Cardiac fibroblast (primary cell): Measurements from ENCODE around the gene SLC16A1.
"Not testable (repeated sequence)": the region's sequence is repeated elsewhere in the genome, so short reads cannot be mapped to it uniquely, and the experiment has no call there.

Experiments
- DNase-seq, 2 donors: peaks; one replicate each; pipeline versions ENCODE4 v3.0.0 to v3.0.0-alpha.2; 2010; ENCODE audit warnings: low read depth in 2 of 2
- H3K4me3 ChIP-seq, 2 donors: replicated peaks in 1 of 2; 1 replicate in 1 of 2; 2 replicates in 1 of 2; pipeline ENCODE4 v1.5.1; 2011; ENCODE audit warnings: low read depth in 2 of 2, low read length in 2 of 2, mild to moderate bottlenecking in 2 of 2, moderate library complexity in 1 of 2
- TF ChIP-seq, protein P1 (sequence below): IDR thresholded peaks from one replicate; pipeline ENCODE4 v1.5.1; 2011; ENCODE audit warnings: low read depth, mild to moderate bottlenecking, low read length, inconsistent platforms

Gene SLC16A1

DNA sequence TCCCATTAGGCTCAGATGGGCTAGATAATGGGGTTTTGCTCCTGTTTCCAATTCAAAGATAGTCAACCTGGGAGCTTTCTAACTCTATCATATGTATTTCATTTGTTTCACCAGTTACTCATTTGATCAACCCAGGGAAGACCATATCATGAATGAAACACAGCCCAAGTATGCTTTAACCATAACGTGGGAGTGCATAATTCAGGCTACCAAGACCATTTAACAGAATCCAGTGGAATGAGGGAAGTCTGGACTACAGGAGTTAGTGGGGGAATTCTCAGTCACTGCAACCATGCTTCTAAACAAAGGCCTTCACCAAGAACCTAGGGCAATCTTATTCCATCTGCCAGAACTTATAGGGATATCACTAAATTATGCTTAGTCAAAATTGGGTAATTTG, 15.0 kb upstream of the SLC16A1 start:
- DNase-seq: no peak
- TF ChIP-seq, protein P1, sequence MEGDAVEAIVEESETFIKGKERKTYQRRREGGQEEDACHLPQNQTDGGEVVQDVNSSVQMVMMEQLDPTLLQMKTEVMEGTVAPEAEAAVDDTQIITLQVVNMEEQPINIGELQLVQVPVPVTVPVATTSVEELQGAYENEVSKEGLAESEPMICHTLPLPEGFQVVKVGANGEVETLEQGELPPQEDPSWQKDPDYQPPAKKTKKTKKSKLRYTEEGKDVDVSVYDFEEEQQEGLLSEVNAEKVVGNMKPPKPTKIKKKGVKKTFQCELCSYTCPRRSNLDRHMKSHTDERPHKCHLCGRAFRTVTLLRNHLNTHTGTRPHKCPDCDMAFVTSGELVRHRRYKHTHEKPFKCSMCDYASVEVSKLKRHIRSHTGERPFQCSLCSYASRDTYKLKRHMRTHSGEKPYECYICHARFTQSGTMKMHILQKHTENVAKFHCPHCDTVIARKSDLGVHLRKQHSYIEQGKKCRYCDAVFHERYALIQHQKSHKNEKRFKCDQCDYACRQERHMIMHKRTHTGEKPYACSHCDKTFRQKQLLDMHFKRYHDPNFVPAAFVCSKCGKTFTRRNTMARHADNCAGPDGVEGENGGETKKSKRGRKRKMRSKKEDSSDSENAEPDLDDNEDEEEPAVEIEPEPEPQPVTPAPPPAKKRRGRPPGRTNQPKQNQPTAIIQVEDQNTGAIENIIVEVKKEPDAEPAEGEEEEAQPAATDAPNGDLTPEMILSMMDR: no peak
- H3K4me3 ChIP-seq: no peak overlapping the region

GRCh38 chr1:112964347-112964746, 8.4 kb upstream of the SLC16A1 start:
- no peak for DNase-seq
- no peak overlapping the region for H3K4me3 ChIP-seq
- TF ChIP-seq, protein P1: no peak

- no peak overlapping the region for H3K4me3 ChIP-seq
- DNase-seq: no peak
- TF ChIP-seq, protein P1: no peak
Observed at GRCh38 chr1:112961072-112961471, 5.1 kb upstream of the SLC16A1 start.

GRCh38 chr1:112960384-112960783, 4.4 kb upstream of the SLC16A1 start:
- DNase-seq: no peak
- no peak overlapping the region for H3K4me3 ChIP-seq
- TF ChIP-seq, protein P1: no peak

DNA sequence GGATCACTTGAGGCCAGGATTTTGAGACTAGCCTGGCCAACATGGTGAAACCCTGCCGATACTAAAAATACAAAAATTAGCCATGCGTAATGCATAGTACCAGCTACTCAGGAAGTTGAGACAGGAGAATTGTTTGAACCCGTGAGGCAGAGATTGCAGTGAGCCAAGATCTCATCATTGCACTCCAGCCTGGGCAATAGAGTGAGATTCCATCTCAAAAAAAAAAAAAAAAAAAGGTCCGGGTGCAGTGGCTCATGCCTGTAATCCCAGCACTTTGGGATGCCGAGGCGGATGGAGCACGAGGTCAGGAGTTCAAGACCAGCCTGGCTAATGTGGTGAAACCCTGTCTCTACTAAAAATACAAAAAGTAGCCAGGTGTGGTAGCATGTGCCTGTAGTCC, 2.2 kb upstream of the SLC16A1 start:
- not testable (repeated sequence) for DNase-seq
- H3K4me3 ChIP-seq: peak overlapping the region; percentile 85 to 86

- H3K4me3 ChIP-seq: peak overlapping the region; percentile 85 to 86
- TF ChIP-seq, protein P1: no peak
- peak; percentile 93 for DNase-seq
Observed at GRCh38 chr1:112957133-112957812, 1.3 kb upstream of the SLC16A1 start.

GRCh38 chr1:112956544-112957132, 642 bp upstream of the SLC16A1 start:
- peak overlapping the region; percentile 85 to 86 for H3K4me3 ChIP-seq
- DNase-seq: no peak
- TF ChIP-seq, protein P1: no peak
